ENCODE measurements around the gene ZNF543. TPM values are rescaled to one million over a fixed set of nuclear protein-coding genes. Genes with fewer than 3 reads are reported as not detected.

The ZNF543 gene
- total and polyA plus RNA-seq, 9 of the 15 experiments (the other 6 are each of a cell fraction or from before 2014, with no cell fraction given), result 0.14 to 5.5 (median 2.4) TPM

GRCh38 chr19:57279418-57280164, 40.7 kb upstream of the ZNF543 start (continued):
- TF ChIP-seq PRDM10 (IDR thresholded peaks at IDR 0.05; ENCODE audit: partially characterized antibody) (no peak), EP400 (IDR thresholded peaks at IDR 0.05) (peak; percentile 100), MED1 (CRISPR knock-in tag; IDR thresholded peaks at IDR 0.05; ENCODE audit: borderline replicate concordance) (no peak), FOSL1 (tag; conservative IDR thresholded peaks at IDR 0.05) (peak; percentile 53), PTBP1 (IDR thresholded peaks at IDR 0.05; ENCODE audit: low read depth, low read length) (no peak), SMAD1 (IDR thresholded peaks at IDR 0.05; ENCODE audit: low read depth, low read length, partially characterized antibody) (peak; percentile 62), PTRF (tag; IDR thresholded peaks at IDR 0.05) (no peak), ZNF561 (CRISPR knock-in tag; conservative IDR thresholded peaks at IDR 0.05) (no peak), ZNF280B (CRISPR knock-in tag; IDR thresholded peaks at IDR 0.05) (no peak), NR2F6 (CRISPR knock-in tag; IDR thresholded peaks at IDR 0.05) (no peak), RB1 (IDR thresholded peaks at IDR 0.05; ENCODE audit: low read depth) (peak; percentile 45; the same call in 1 of the 2 replicates), MBD2 (IDR thresholded peaks at IDR 0.05; ENCODE audit: borderline replicate concordance, low read depth) (no peak), TCF7 (IDR thresholded peaks at IDR 0.05; ENCODE audit: borderline replicate concordance) (no peak), MYNN (IDR thresholded peaks at IDR 0.05) (no peak), MYNN (CRISPR knock-in tag; IDR thresholded peaks at IDR 0.05) (no peak), NONO (IDR thresholded peaks at IDR 0.05; ENCODE audit: low read depth in 2 of 2, low read length in 1 of 2) (no peak), C11orf30 (IDR thresholded peaks at IDR 0.05; ENCODE audit: low read depth) (no peak), TEAD2 (tag; IDR thresholded peaks at IDR 0.05) (no peak), SMARCA4 (IDR thresholded peaks at IDR 0.05) (peak; percentile 52; the same call in 1 of the 2 replicates), MCM3 (IDR thresholded peaks at IDR 0.05) (no peak), ZNF165 (CRISPR knock-in tag; IDR thresholded peaks at IDR 0.05; ENCODE audit: borderline replicate concordance) (no peak), NFATC3 (IDR thresholded peaks at IDR 0.05) (no peak), HLTF (IDR thresholded peaks at IDR 0.05) (0 out of 2 replicates have a peak, but pooled peaks have one; percentile 50), ZC3H8 (IDR thresholded peaks at IDR 0.05) (no peak), BHLHE40 (IDR thresholded peaks at IDR 0.05; ENCODE audit: low read length) (peak; percentile 79), PKNOX1 (IDR thresholded peaks at IDR 0.05) (no peak), GTF2A2 (tag; IDR thresholded peaks at IDR 0.05) (no peak)
